CD4-positive, alpha-beta T cell treated with Interleukin-6 at 100 ng/mL for 8 hours (primary cell): Measurements from ENCODE around the gene METRNL.
A peak's percentile ranks its signal among the peaks of the same experiment; 100 is the strongest.
"Not testable (repeated sequence)": the region's sequence is repeated elsewhere in the genome, so short reads cannot be mapped to it uniquely, and the experiment has no call there.

ENCODE experiments used
- DNase-seq: peaks from one replicate; pipeline ENCODE4 v3.0.0-alpha.2; 2020; ENCODE audit warnings: mixed read lengths, low spot score

METRNL gene

DNA sequence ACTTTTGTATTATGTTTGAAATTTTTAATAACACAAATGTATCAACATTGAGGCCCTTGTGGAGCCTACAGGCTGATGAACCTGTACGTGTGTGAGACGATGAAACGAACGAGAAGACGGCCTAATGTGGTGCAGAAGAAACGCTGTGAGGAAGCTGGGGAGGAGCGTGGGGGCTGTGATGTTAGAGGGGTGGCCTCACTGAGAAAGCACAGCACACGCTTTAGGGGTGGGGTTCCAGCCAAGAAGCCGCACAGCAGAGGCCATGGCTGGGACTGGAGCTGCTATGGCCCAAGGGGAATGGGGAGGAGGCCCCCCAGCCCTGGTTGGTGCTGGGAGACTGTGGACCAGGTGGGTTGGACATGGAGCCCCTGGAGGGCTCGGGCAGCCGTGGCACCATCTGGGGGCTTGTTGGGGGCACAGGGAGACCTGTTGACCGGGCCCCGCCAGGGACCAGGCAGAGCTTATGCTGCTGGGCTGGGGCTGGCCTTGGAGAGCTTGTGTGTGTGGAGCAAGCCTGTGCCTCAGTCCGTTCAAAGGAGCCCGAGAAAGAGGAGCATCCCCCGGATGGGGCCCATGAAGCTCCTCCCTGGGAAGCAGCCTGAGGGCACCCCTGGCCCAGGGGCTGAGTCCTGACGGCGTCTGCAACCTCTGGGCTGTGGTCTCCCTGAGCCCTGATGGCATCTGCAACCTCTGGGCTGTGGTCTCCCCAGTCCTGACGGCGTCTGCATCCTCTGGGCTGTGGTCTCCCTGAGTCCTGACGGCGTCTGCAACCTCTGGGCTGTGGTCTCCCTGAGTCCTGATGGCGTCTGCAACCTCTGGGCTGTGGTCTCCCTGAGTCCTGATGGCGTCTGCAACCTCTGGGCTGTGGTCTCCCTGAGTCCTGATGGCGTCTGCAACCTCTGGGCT, 44.7 kb downstream of the METRNL start:
- DNase-seq, result no peak

DNA sequence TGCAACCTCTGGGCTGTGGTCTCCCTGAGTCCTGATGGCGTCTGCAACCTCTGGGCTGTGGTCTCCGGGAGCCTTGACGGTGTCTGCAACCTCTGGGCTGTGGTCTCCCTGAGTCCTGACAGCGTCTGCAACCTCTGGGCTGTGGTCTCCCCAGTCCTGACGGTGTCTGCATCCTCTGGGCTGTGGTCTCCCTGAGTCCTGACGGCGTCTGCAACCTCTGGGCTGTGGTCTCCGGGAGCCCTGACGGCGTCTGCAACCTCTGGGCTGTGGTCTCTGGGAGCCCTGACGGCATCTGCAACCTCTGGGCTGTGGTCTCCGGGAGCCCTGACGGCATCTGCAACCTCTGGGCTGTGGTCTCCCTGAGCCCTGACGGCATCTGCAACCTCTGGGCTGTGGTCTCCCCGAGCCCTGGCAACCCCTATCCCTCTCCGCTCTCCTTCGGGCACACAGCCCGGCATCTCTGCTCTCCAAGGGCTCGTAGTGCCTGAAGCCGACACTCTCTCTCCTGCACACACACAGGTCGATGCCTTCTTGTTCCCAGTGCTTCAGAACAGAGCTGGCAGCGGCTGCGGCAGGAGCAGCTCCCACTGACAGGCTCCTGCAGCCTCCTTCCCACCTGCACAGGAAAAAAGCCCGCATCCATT, 45.6 kb downstream of the METRNL start:
- DNase-seq, result no peak

DNA sequence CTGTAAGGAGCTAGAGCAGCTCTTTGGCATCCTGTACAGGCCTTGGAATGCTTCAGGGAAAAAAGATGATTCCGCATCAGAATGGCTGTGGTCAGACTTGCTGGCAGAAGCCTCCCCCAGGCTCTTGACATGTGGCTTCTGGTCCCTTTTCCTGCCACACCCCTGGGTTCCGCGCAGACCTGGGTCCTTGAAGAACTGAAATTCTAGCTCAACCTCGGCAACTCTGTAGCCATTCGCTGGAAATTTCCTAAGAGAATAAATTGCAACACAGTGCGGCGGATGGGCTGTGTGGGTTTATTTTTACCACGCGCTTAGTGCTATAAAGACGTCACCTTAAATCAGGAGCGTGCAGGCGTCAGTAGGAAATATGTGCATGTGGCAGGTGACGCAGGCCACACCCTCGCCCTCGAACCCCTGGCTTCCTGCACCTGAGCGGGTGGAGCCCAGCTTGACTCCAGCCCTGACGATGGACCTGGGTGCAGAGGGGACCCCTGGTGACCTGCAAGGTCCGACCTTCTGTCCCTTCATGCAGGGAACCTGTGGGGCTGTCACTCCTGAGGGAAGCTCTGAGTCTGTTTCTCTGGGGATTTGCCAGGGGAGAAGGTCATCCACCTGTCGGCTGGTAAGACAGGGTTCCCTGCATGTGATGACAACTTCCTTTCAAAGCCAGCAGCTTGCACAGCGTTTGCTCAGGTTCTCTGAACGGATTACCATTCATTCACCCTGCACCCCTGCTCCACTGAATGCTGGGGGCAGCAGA, 46.3 kb downstream of the METRNL start:
- no peak for DNase-seq

DNA sequence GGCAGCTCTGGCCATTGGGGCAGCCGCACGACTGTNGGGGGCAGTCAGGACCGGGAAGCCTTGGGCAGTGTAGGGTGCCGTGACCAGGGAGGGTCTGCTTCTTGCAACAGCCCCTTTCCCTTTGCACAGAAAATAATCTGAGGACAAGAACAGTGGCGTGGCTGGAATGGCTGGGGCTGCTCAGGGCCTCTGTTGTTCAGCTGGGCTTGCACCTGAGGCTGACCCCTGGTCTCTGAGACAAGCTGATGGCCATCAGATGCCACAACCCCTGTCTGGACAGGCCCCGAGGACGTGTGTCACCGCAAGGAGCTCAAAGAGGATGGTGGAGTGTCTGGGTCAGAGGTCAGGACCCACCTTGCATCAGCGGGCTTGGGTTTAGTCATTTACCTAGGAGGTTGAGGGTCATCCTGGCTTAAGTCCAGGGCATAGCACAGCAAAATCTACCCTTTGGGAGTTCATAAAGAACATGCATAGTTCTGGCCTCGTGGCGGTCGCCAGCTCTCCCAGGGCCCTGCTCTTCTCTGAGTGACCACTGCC, 46.9 kb downstream of the METRNL start:
- DNase-seq, result no peak

DNA sequence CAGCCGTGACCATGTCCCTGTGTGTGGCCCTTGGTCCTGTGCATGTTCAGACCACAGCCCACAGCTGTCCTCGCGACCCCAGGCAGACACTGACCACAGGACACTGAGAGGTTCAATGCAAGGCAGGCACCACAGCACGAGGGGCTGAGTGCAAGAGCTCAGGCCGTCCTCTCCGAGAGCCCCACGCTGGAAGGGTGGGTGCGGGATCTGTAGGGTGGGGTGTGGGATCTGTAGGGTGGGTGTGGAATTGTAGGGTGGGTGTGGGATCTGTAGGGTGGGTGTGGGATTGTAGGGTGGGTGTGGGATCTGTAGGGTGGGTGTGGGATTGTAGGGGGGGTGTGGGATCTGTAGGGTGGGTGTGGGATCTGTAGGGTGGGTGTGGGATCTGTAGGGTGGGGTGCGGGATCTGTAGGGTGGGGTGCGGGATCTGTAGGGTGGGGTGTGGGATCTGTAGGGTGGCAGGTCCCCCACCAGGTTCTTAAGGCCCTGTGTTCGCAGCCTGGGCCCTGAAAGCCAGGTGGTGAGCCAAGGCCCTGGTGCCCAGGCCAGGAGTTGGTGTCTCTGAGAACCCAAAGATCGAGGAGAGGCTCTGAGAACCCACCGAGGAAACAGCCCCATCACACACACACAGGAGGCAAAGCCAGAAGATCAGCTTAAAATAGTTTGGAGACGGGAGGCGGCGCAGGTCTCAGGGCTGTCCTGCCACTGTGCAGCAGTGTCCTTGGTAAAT, 48.2 kb downstream of the METRNL start:
- DNase-seq, result peak; percentile 9

DNA sequence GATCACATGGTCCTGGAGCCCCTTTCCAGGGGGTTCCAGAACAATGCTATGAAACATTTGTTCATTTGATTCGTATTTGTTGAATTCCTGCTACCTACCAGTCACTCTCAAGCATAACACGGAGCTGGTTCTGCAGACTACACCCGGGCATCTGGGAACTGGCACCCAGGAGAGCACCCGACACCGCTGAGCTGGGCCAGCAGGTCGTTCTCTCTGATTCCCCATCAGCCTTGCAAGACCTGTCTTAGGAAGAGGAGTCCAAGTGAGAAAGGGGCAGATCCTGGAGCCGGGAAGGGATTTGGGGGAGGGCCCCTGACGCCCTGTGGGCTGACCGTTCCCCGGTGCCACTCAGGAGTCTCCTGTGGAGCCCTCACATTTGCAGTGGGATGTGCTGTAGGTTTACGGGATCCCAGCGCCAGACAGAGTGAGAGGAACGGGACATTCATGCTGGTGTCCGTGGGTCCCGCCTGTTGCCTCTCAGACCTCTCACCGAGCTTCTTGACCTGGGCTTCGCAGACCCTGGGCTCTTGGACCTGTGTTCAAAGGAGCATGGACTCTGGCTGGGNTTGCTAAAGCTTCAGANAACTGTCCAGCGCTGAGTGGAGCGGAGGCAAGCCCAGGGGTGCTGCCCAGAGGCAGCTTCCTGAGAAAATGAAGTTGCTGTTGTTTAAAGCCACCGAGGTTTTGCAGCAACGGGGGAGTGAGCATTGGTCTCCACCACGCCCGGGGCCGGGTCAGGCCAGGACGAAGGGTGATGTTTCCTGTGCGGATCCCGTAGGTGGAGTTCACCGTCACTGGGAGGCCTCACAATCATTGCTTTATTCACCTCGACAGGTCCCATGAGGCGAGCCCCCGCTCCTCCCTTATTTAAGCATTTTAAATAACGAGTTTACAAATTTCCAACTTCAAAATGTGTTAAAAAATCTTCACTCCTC, 49.2 kb downstream of the METRNL start:
- no peak for DNase-seq

DNA sequence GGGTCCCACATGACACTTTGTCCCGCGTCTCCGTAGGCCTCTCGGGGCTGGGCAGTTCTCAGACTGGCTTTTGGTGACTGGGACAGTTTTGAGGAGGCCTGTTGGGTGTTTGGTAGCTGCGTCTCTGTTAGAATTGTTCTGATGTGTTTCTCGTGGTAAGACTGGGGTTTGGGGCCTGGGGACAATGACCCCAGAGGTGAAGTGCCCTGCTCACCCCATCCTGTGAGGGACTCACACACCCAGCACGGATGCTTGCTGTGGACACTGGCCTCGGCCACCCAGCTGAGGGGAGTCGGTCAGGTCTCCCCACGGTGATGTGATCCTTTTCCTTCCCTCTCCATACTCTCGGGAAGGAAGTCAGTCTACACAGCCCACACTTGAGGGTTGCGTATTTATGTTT, 50.3 kb downstream of the METRNL start:
- DNase-seq, result no peak

DNA sequence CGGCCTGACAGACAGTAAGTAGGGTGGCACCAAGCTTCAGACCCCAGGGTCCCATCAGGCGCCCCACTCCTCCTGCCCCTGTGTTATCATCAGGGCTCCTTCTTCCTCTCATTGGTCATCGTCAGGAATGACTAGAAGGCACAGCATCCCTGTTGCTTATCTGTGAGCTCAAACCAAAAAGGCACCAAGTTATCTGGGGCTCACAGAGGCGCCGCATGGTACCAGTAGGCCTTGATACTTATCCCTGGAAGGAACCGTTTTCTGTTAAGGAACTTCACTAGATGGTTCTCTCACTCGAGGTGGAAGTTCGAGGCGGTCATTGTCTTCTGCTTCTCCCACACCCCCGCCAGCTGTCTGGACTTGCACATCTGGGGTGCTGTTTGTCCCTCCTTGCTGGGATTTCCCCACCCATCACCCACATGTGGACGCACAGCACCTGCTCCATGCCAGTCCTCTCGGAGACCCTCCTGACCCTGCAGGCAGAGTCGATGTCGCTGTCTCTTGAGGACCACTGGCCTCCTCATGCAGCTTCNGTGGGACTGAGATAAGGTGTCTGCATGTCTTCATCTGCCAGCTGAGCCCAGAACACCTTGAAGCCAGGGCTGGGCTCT, 52.1 kb downstream of the METRNL start:
- DNase-seq, result no peak

DNA sequence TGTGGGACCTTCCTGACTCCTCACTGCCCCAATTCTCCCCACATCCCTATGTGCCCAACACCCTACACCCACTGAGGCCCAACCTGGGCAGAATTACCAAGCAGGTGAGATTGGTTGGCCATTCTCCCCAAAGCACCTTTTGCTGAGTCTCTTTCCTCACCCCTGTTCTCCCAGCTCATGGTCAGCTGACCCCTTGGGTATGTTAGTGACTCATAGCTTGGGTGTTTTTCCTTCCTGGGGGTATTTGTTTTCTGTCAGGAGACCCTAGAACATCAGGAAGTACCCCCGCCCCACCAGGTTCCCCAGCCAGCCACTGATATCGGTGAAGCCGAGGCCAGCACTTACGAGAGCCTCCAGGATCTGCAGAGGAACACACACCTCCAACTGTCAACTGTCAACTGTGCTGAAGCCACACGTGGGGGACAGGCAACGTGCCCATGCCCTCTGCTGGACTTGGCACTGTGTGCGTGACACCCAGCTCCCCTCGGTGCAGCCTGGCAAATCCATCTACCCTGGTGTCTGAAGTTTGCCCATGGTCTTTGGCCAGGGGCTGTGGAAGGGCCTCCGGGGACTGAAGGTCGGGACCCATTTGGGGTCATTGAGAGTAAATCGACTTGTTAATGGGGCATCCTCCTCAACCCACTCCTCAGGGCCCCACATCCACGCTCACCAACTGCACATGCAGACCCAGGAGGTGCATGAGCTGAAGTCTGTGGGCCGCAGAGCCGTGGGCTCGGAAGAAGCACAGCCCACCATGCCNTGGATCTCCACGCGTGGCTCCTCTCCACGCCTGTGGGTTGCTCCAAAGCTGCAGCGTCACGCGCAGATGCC, 53.1 kb downstream of the METRNL start:
- no peak for DNase-seq

DNA sequence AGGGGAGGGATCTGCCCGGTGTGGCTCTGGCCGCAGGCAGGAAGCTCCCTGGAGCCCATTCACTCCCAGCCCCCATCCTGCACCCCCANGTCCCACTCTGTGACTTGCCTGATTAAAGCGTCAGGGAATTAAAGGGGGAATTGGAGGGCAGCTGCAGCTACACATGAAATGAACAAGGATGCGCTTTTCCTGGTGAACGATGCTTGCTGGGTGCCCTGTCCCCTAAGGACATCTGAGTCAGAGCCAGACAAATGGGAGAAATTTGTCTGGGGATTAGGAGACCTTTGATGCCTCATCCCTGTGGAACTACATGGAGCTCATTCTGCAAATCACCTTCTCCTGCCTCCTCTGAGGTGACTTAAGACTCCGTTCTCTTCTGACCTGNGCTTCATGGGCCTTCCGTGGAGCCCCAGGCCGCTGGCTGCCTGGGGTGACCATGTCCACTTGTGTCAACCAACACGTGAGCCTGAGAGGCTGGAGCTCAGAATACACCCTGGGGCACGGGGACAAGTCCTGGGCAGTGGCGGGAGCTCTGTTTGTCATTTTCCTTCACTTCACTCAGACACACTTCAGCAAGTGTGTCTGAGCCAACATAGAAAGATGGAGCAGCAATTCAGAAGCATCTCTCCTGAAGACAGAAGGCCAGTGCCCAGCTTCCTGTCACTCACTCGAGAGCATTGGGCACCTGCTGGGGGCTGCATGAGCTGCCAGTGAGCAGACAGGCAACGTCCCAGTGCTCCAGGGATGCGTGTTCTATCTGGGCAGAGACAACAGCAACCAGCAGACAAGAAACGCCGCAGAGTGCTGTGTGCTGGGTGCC, 54.1 kb downstream of the METRNL start:
- DNase-seq, result no peak

DNA sequence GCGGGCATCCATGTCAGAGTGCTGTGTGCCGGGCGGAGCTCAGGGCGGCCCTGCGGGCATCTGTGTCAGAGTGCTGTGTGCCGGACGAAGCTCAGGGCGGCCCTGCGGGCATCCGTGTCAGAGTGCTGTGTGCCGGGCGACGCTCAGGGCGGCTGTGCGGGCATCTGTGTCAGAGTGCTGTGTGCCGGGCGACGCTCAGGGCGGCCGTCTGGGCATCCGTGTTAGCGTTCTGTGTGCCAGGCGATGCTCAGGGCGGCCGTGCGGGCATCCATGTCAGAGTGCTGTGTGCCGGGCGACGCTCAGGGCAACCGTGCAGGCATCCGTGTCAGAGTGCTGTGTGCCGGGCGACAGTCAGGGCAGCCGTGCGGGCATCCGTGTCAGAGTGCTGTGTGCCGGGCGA, 55.0 kb downstream of the METRNL start:
- DNase-seq, result not testable (repeated sequence)

DNA sequence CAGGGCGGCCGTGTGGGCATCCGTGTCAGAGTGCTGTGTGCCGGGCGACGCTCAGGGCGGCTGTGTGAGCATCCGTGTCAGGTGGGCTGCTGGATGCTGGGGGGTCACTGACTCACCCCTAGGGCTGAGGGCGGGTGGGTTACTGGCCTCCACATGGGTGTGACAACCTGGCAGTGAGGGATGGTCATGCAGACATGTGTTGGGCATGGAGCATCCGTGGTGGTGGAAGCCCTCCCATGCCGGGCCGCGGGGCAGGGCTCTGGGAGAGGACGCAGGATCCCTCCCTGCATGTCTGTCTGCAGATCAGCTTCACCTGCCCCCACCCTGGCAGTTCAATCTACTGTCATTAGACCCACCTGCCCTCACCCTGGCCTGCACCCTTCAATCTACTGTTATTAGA, 56.3 kb downstream of the METRNL start:
- DNase-seq, result no peak

DNA sequence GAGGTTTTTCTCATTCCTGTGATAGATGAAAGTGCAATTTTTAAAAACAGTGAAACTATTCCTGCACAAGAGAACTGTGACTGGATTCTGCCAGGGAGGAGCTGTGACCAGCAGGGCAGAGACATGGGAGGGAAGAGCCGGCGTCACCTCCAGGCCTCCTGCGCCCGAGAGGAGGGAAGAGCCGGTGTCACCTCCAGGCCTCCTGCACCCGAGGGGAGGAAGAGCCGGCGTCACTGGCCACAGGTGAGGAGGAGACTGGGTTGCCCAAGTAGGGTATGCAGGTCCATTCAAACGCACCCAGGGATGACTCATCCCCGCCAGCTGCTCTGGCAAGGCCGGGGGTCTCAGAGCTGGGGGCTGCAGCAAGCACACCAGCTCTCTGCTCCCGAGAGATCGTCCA, 56.7 kb downstream of the METRNL start:
- DNase-seq, result no peak

DNA sequence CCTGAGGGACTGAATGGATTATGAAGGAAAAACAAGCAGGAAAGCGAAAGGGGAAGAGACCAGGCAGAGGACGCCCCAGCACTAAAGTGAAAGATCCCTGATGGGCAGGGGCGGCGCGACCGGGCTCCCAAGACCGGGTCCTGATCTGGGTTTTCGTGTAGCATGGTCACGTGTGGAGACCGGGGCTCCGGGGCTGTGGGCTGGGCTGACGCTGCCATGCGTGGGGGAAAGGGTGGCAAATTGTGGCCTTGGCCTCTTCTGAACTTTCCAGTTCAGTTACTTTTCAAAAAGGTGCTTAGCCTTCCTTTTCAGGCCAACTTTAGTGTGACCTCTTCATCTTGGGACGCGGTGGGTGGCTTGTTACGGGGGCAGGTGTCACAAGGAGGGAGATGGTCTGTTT, 57.5 kb downstream of the METRNL start:
- DNase-seq, result no peak

DNA sequence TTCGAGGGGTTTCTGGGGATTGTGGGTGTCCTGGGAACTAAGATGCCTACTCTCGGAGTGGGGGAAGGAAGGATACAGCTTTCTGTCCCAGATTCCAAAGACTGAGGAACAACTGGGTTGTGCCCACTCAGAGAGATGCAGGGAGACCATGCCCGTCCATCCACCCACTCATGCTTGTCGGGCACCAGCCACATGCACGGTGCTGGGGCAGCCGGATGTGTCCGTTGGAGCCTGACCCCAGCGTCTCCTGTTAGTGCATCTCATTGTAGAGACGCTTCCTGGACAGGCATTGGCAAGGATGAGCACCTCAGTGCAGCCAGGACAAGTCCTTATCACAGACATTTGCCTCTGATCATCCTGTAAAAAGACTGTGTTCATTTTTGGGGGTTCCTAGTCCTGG, 58.1 kb downstream of the METRNL start:
- DNase-seq, result no peak

DNA sequence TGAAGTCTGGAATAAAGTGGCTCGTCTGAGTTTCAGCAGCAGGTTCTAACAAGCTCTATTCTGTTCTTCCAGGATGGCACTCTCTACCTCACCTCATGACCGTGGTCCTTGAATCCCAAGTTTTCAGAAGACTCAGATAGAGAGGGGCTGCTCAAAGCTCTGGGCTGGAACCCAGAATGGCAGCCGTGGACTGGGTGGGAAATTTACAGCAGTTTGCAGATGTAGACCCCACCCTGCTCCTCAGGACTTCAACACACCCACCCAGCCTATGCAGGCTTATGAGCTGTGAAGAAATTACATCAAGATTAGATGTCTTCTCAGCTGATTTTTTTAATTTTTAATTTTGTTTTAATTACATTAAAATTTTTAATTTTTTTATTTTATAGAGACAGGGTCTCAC, 59.4 kb downstream of the METRNL start:
- no peak for DNase-seq

DNA sequence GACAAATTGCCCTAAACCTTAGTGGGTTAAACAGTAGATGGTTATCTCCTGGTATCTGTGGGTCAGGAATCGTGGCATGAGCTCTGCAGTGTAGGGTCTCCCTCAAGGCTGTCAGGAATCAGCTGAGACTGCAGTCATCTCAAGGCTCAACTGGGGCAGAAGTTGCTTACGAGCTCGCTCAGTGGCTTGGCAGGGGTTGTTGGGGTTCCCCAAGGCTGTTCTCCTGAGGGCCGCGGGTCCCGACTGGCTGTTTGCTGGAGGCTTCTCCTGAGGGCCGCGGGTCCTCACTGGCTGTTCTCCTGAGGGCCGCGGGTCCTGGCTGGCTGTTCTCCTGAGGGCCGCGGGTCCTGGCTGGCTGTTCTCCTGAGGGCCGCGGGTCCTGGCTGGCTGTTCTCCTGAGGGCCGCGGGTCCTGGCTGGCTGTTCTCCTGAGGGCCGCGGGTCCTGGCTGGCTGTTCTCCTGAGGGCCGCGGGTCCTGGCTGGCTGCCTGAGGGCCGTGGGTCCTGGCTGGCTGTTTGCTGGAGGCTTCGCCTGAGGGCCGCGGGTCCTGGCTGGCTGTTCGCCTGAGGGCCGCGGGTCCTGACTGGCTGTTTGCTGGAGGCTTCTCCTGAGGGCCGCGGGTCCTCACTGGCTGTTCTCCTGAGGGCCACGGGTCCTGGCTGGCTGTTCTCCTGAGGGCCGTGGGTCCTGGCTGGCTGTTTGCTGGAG, 60.3 kb downstream of the METRNL start:
- DNase-seq, result not testable (repeated sequence)

DNA sequence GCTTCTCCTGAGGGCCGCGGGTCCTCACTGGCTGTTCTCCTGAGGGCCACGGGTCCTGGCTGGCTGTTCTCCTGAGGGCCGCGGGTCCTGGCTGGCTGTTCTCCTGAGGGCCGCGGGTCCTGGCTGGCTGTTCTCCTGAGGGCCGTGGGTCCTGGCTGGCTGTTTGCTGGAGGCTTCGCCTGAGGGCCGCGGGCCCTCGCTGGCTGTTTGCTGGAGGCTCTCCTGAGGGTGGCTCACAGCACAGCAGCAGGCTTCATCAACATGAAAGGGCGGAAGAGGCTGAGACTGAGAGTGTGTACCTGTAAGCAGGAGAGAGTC, 60.8 kb downstream of the METRNL start:
- not testable (repeated sequence) for DNase-seq
